ENCODE results near the gene NAA40.
A peak's percentile ranks its signal among the peaks of the same experiment; 100 is the strongest.

The NAA40 gene

DNA sequence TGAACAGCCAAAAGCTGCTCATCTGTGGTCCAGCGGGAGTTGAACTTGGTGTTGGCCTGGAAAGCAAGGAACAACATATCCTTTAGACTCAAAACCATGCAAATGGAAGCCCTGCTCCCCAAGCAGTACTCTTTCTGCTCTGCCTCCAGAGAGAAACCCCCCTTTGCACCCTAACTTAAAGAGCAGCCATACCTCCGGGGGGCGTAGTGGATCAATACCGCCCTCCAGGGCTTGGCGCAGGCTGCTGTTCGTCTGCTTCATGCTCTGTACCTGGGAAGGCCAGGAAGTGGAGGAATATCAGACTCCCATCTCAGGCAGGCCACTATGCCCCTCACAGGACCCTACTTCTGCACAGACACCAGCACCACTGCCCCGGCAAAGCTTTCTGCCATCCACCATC, 26.1 kb upstream of the NAA40 start:
- no peak for FAIRE-seq
- no peak for DNase-seq (ENCODE audit: insufficient read length, low spot score)

DNA sequence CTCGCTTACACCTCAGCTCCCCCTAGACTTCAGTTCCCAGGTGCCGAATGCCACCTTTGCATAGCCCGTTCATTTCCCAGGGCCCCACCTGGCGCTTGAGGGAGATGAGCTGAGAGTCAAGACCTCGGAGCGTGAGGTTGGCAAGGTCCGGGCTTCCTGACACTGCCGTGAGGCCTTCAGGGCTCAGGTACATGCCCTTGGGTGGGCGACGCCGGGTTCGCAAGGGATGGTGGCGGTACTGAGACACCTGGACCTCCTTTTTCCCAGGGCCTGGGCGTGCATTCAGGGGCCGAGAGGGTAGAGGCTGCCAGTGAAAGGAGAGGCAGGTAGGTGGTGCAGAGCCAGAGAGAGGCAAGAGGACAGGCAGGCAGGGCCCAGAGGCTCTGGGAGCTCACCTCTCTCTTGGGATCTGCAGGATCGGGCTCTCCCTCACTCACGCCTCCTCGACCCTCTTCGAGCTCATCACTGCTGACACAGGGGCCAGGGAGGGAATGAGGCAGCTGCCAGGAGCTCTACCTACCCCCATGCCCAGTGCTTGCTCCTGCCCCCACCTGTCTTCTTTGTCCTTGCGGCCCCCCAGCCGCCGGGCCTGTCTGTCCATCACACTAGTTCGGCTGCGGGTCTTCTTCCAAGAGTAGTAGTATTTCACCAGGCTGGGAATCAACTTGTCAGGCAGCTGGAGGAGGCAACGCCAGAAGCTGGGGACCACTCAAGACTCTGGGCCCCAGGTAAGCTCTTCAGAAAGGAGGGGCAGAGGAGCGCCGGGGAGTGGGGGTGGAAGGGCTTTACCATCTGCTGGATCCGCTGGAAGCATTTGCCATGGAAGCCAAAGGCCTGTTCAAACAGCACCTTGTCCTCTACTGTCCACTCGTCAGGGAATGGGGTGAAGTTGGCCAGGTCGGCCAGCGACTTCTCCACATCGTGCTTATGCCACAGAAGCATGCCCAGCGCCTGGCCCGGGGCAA, 24.7 kb upstream of the NAA40 start:
- DNase-seq (ENCODE audit: insufficient read length, low spot score), result no peak

DNA sequence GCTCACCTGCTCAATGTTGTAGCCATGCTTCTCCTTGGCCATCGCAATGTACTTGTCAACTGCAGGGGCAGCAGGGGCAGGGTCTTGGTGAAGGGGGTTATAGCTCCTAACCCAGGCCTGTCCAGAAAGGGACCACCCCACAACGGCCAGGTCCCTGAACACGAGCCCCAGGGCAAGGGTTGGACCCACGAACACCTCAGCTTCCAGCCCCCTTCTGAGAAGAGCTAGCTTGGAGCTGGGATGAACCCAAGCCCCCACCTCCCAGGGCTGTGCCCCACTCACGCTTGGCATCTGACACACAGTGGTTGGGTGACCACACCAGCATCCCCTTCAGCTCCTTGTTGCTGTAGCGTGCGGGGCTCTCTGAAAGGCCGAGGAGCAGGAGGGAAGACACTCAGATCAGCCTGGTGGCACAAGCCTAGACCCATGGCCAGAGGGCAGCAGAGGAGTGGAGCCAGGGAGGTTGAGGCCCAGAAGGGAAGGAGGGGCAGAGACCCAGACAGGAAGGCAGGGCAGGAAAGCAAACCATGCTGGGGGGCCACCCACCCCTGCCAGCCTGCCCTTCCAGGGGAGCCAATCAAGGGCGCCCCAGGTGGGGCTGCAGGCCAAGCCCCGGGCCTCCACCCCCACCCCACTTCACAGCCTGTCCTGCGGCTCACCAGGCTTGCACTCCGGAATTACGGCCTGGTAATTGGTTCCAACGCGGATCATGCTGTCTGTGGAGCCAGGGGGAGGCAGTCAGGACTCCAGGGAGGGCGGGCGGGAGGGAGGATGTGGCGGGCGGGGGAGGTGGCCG, 23.7 kb upstream of the NAA40 start:
- FAIRE-seq, result no peak
- no peak for DNase-seq (ENCODE audit: insufficient read length, low spot score)

More for the DNA sequence above, 24.7 kb upstream of the NAA40 start:
- FAIRE-seq, result no peak

DNA sequence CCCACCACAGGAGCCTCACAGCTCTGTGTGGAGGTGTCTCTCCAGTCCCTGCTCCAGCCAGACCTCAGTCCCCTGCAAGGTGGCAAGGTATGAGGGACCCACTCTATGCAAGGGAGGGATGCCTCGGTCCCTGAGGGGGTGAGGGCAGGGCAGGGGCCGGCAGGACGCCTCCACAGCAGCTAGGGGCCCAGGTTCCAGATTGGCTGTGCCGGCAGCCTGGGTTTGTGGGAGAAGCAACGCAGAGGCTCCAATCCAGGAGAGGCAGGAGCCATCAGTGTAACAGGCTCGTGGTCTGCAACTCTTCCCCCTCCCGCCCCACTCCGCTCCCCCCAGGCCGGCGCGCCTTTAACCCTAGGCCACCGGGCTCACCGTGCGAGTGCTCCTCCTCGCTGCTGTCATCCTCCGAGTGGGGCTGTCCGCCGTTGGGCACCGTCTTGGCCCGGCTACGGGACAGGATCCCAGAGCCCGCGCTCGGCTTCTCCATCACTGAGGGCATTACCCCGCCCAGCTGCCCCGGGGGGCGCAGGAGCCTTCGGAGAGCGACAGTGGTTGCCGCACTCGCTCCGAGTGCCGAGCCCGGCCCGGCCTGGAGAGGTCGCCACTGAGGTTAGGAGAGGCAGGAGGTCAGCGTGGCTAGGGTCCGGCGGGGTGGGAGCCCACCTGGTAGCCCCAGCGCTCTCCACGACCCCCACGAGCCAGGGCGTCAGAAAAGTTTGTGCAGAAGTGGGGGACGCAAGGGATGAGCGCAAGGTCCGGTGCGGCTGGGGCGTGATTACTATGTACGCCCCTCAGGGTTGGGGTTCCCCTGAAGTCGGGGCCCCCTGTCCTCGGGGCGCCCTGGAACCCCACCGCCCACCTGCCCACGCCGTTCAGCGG, 22.6 kb upstream of the NAA40 start:
- FAIRE-seq, result peak; percentile 48

DNA sequence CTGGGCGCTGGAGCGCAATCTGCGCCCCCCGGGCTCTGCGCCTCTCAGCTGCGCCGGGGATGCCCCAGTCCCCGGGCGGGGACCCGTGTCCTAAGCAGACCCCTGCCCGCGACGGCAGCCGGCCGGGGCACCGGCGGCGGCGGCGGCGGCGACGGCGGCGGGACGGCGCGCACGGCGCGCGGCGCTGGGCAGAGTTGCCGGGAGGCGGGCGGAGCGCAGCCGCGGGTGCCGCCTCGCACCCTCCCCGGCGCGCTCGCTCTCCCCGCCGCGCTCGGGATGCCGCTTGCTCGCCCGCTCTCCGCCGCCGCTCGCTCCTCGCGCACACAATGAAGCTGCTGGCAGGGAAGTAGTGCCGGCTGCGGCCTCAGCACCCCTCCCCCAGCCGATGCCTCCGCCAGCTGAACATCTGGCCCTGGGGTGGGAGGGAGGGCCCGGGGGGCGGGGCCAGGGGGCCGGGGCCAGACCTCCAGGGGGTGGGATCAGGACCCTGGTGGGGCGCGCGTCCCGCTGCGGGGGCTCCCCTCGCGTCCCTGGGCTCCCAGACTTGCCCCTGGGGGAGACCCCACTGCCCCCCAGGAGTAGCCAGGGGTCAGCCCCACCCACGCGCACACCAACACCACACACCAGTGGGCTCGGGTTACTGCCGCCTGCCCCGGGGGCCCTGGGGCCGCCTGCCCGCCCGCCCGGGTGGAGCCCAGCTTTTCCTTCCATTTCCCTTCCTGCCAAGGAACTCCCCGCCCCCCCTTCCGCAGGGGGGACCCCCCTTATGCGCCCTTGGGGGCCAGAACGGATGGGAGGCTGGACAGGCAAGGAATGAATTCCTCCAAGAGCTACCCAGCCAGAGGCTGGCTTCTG, 21.7 kb upstream of the NAA40 start, which contains the start of gene RCOR2:
Gene RCOR2, minus strand, starts transcription at position 328 of the 855 bp plus-strand sequence. CDS start 708 bp downstream, outside the sequence.
- DNase-seq (ENCODE audit: insufficient read length, low spot score), result peak; percentile 97
- FAIRE-seq, result peak; percentile 44

More for the DNA sequence above, 22.6 kb upstream of the NAA40 start:
- DNase-seq (ENCODE audit: insufficient read length, low spot score), result peak; percentile 72

DNA sequence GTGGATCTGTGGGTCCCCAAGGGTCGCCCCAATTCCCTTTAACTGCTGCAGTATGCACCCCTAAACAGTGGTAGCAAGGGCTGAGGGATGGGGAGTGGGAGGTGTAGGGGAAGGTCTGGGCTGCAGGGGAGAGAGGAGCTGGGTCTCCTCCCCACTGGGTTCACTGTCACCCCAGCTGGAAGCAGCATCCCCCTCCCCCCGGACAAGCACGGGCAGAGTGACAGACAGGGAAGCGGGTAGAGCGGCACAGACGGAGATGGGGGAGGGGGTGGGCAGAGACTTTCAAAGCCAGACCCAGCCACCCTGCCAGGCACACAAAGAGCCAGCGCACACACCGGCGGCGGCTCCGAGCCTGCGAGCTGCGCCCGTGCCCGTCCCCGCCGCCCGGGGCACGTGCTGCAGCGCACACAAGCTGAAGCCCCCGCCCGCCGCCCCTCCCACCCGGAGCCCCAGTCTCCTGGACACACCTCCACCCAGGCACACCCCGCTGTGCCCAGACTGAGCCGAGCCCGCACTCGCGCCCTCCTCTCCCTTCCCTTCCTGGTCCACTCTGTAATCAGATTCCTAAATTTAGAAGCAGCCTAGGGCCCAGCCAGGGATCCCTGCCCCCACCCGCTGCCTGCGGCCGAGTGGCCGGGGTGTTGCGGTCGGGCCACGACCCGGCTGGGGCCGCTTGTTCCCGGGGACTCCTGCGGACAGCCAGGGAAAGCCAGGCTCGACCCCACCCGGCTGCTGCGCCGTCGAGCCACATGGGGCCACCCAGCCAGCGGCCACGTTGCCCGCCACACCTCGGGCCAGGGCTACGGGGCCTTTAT, 20.9 kb upstream of the NAA40 start:
- DNase-seq (ENCODE audit: insufficient read length, low spot score) (peak; percentile 48), FAIRE-seq (no peak)

DNA sequence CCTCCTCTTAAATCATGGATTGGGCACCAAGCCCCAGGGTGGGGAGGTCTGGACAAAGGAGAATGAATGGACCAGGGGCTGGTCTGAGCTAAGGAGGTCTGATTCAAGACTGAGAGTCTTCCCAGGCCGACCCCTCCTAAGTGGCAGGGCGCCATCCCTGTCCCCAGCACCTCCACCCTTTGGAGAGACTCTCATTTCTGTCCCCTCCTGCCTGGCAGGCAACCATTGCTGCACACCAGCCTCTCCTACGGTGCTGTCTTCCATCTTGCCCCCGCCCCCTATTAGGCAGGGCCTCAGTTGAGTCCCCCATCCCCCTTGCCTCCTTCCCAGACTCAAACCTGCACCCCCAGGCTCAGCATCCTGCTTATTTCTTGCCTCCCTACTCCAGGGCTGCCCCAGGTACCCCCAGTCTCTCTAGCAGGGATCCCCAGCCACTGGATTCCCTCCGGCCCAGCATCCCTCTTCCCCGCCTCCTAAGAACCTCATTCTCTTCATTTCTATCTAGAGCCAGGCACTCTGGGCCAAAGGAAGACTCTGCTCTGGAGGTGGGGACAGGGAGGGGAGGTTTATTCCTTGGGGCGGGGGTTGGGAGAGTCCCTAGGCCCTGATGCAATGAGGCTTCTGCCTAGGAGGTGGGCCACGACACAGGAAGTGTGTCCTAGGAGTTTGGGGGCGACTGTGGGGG, 20.2 kb upstream of the NAA40 start:
- DNase-seq (ENCODE audit: insufficient read length, low spot score), result no peak

DNA sequence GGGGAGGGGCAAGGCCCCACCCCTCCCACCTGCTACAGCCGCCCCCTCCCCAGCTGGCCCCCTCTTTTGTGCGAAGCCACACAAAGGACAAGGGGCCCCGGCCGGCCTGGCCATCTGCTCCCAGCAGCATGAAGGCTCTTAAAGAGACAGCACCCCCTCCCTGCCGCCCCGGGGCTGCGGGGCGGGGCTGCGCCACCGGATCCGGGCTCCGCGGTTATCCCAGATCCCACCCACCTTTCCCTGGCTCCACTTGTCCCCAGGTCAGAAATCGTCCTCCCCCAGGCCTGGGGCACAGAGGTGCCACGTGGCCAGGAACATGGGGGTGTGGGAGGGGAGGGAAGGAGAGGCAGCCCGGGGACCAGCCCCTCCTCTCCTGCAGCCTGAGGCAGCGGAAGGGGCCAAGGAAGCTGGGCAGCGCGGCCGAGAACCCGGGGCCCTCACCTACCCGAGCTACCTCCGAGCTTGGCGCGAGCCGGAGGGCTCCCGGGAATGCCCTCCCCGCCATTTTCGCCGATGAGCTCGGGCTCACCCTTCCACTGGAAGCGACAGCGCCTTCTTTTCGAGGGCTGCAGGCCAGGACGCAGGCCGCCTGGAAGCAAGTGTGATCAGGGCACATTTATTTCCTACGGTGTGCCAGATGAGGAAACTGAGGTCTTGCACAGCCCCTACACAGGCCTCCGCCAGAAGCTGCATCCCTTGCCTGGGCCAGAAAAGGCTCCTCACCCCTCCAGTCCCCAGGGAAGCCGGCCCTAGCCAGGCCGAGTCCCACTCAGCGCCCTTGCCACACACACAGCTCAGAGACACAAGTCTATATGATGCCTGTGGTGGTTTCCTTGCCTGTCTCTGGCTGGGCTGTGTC, 19.3 kb upstream of the NAA40 start:
- DNase-seq (ENCODE audit: insufficient read length, low spot score) (no peak), FAIRE-seq (no peak)

More for the DNA sequence above, 20.2 kb upstream of the NAA40 start:
- FAIRE-seq, result no peak

DNA sequence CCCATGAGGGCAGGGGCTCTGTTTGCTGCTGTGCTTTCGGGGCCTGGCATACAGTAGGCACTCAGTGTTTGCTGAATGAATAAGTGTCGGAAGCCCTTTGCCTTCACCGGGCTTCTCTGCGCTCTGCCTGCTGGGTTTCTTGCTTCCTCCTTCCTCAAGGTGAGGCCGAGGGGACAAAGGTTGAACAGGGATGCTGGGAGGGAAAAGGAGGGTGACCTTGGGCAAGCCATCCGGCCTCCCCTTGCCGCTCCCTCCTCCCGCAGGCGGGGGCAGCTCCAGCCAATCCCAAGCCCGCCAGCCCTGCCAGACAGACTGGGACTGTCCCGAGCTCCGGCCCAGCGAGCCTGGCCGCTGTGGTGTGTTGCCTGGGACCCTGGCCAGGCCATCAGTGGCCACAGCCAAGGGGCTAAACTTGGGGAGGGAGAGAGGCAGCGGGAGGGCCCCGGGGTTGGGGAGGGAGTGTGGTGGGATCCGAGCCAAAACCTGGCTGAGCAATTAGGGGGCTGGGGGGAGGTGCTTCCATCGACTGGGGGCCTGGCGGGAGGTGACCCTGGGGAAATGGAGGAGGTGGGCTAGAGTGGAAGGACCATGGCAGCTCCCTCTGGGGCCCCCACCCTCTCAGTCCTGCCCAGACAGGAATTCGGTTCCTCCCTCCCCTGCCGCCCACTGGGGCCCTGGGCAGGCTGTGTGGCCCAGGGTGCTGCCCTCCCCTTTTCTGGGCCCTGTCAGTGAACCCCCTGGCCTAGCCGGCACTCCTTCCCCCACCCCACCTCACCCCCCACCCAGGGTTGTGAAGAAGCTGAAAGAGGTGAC, 18.5 kb upstream of the NAA40 start:
- no peak for FAIRE-seq
- no peak for DNase-seq (ENCODE audit: insufficient read length, low spot score)

DNA sequence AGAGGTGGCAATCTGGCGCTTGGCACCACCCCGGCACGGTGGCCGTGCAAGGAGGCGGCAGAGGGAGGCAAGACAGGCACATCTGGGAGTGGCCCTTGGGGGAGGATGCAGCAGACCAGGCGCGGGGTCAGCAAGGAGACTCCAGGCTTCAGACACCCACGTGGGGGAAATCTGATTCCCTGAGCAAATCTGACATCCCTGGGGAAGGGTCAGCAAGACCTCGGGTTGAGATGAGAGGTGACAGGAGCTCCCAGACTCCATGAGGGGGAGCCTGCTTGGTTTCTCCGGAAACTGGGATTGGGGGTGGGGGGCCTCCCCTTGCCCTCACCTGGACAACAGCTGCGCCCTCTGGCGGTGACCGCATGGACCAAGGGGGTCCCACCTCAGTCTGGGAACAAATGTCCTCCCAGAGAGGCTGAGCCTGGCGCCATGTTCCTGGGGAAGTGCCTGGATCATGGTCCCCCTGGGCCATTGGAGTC, 17.8 kb upstream of the NAA40 start:
- DNase-seq (ENCODE audit: insufficient read length, low spot score) (no peak), FAIRE-seq (no peak)

DNA sequence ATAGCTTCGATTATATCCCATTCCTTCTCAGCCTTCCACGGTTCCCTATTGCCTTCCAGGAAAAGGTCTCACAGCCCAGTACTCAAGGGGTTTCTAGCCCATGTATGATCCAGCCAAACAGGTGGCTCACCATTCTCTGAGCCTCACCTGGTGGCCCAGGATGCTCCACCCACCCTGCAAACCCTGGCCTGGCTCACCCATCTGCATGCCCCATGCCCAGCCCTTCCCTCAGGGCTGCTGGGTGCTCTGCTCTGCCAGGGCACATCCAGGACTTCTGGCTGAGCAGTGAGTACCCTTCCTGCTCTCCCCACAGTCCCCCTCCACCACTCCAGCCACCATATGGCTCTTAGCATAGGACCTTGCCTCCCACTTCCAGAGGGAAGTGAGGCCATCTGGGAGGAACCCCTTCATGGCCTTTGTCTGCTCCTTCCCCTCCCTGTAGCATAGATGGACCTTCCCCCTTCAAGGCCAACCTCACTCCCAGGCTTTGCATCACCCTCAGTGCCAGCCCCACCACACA, 16.1 kb upstream of the NAA40 start:
- no peak for FAIRE-seq
- DNase-seq (ENCODE audit: insufficient read length, low spot score), result no peak

DNA sequence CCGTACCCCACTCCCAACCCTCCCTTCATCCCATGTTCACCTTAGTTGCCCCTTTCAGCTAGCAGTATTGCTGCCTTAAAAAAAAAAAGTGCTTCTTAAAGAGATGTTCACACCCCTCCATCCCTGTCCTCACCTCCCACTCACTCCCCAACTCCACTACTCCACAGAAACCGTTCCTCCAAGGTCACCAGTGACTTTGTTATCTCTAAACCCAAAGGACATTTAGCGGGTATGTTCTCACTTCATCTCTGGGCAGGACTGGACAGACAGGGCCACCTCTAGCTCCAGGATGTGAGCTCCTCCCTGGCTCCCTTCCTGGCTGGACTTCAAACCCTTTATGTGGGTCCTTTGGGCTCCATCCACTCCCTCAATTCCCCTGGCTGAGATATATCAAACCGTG, 15.5 kb upstream of the NAA40 start:
- DNase-seq (ENCODE audit: insufficient read length, low spot score) (no peak), FAIRE-seq (no peak)

DNA sequence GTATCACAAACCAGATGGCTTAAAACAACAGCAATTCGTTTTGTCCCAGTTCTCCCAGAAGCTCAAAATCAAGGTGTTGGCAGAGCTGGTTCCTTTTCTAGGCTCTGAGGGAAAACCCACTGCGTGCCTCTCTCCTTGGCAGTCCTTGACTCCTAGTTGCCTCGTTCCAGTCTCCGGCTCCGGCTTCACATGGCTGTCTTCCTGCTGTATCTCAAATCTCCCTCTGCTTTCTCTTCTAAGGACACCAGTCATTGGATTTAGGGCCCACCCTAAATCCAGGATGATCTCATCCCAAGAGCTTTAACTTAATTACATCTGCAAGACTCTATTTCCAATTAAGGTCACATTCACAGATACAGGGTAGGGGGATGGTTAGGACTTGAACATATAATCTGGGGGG, 9.2 kb upstream of the NAA40 start:
- no peak for DNase-seq (ENCODE audit: insufficient read length, low spot score)

DNA sequence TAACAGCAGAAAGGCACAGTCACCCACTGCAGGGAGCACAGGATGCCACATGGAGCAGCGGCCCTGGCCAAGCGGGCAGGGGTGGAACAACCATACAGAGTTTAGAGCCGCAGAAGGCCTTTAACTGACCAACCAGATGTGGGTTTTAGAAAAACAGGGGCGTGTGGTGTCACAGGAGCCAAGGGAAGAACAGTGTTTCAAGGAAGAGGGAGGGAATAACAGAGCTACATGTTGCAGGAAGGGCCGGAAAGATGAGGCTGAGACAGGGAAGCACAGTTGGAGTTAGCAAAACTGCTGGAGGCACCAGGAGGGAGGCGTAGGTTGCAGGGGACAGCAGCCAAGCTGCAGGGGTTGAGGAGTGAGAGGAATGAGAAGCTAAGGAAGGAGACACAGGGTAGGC, 7.8 kb upstream of the NAA40 start:
- FAIRE-seq, result no peak

More for the DNA sequence above, 9.2 kb upstream of the NAA40 start:
- no peak for FAIRE-seq

DNA sequence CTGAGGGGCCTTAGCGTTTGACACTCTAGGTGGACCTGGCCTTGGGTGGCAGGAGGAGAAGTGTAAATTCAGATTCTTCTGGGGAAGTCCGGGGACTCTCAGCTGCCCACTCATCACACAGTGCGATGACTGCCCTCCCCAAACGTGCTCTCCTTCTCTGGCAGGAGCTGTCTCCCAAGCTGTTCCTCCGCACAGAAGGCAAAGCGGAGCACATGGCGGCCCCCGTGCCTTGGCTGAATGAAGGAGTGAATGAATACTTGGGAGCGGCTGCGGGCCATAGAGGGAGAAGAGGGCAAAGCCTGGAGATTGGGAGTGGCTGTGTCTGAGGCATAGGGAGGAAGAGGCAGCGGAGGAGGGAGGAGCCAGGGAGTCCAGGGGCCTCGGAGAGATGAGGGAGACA, 6.9 kb upstream of the NAA40 start:
- DNase-seq (ENCODE audit: insufficient read length, low spot score) (no peak), FAIRE-seq (no peak)

More for the DNA sequence above, 7.8 kb upstream of the NAA40 start:
- no peak for DNase-seq (ENCODE audit: insufficient read length, low spot score)

DNA sequence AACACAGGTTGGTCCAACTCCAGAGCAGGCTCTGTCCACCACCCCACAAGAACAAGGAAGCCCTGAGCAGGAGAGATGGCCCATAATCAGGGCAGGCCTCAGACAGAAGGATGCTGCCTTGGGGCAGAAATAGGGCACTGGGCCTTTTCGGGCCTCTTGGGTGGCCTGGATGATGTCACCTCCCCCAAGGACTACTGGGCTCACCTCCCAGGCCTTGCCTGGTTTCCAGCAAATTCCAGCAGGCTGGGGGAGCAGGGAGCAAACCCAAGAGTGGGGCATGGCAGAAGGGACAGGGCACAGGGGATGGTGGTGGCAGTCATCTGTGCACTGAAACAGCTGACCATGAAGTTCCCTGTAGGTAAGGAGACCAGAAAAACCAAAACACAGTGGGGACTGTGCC, 5.3 kb upstream of the NAA40 start:
- no peak for FAIRE-seq
- no peak for DNase-seq (ENCODE audit: insufficient read length, low spot score)
